Gastroesophageal sphincter (tissue), 3 donors: ENCODE data around the gene KRT38.

ENCODE experiments used
- POLR2A ChIP-seq, 2 donors: fragments of 450-650 bp; IDR thresholded peaks; one replicate each; pipeline ENCODE4 v1.6.1; 2017; ENCODE audit warnings: antibody characterized with exemption in 2 of 2, mild to moderate bottlenecking in 2 of 2, moderate library complexity in 1 of 2
- TF ChIP-seq, protein P1 (sequence below), 4 experiments: fragments of 200-600 bp in 2 of 4; fragments of 450-650 bp in 2 of 4; sonication (generic) in 1 of 4; IDR thresholded peaks; one replicate each; pipeline ENCODE4 v1.5.1; 2017 to 2019; ENCODE audit warnings: antibody characterized with exemption in 4 of 4, mild to moderate bottlenecking in 2 of 4, moderate library complexity in 2 of 4

DNA sequence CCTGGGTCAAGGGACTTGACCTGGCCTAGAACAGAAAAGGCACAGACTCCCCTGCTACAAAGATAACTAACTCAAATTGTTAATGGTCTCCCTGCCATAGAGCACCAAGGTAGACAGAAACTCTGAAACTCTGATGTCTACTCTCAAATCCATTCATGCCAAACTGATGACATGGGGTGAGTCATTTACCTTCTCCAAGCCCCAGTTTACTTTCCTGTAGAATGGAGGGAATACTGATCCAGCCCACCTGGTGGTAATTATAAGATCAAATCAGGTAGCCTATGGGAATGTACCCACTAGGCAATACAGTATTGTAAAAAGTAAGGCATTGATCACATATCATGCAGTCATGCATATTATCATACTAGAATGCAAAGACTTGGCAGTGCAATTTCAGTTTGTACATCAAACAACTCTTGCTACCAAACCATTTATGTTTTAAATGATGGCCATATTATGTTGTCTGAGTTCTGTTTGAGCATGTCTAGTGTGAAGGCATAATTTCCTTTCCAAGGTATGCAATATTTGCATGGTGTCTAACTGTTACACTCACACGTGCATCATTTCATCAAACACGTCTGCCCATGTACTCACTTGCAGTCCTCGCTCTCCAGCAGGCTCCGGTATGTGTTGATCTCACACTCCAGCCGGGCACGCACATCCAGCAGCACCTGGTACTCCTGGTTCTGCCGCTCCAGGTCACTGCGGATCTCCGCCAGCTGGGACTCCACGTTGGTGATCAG is 46.4 kb downstream of the KRT38 start:
- TF ChIP-seq, protein P1, sequence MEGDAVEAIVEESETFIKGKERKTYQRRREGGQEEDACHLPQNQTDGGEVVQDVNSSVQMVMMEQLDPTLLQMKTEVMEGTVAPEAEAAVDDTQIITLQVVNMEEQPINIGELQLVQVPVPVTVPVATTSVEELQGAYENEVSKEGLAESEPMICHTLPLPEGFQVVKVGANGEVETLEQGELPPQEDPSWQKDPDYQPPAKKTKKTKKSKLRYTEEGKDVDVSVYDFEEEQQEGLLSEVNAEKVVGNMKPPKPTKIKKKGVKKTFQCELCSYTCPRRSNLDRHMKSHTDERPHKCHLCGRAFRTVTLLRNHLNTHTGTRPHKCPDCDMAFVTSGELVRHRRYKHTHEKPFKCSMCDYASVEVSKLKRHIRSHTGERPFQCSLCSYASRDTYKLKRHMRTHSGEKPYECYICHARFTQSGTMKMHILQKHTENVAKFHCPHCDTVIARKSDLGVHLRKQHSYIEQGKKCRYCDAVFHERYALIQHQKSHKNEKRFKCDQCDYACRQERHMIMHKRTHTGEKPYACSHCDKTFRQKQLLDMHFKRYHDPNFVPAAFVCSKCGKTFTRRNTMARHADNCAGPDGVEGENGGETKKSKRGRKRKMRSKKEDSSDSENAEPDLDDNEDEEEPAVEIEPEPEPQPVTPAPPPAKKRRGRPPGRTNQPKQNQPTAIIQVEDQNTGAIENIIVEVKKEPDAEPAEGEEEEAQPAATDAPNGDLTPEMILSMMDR (IDR thresholded peaks at IDR 0.05): no peak
- no peak for TF ChIP-seq POLR2A (IDR thresholded peaks at IDR 0.05)
